H1 (cell line): ENCODE results near the gene SHANK1. TPM values are rescaled to one million over a fixed set of nuclear protein-coding genes. Genes with fewer than 3 reads are reported as not detected.

ENCODE experiments used
- CTCF ChIA-PET: fragments of 300-600 bp; sonication (Branson Sonifier 250); formaldehyde crosslinking; loops from one replicate; lab custom pipeline; 2021; ENCODE audit not compliant: partially characterized antibody; lab: Charles Lee
- POLR2A ChIA-PET: fragments of 300-600 bp; sonication (Branson Sonifier 250); formaldehyde crosslinking; loops from one replicate; lab custom pipeline; 2021; ENCODE audit warnings: inconsistent platforms; ENCODE audit not compliant: partially characterized antibody; lab: Charles Lee
- DNase-seq, 2 experiments: peaks; one replicate each; pipeline versions ENCODE4 v3.0.0 to v3.0.0-alpha.2; 2010 to 2022; ENCODE audit warnings: low spot score in 2 of 2, low read depth in 1 of 2, mixed read lengths in 1 of 2
- FAIRE-seq: peaks from 2 replicates; lab custom pipeline; 2011; peaks lifted over from hg19 to GRCh38; lab: Jason Lieb, UNC
- H2AFZ ChIP-seq: 2 replicates; pipeline ENCODE4 v1.8.1; 2012; ENCODE audit warnings: low read length, inconsistent platforms
- H2AK5ac ChIP-seq: 2 replicates; pipeline ENCODE4 v1.6.1; 2013; ENCODE audit warnings: low read depth, low read length
- H2BK120ac ChIP-seq: replicated peaks from 2 replicates; pipeline ENCODE3; 2013; ENCODE audit warnings: low read depth, low read length, inconsistent platforms
- H2BK12ac ChIP-seq: 2 replicates; pipeline ENCODE4 v1.6.1; 2013; ENCODE audit warnings: low read depth, low read length
- H2BK15ac ChIP-seq: 2 replicates; pipeline ENCODE4 v1.6.1; 2013; ENCODE audit warnings: low read length
- H2BK20ac ChIP-seq: 2 replicates; pipeline ENCODE4 v1.6.1; 2013; ENCODE audit warnings: low read length
- H2BK5ac ChIP-seq: 2 replicates; pipeline ENCODE4 v1.6.1; 2013; ENCODE audit warnings: low read depth, low read length
- H3K14ac ChIP-seq: 2 replicates; pipeline ENCODE4 v1.6.1; 2013; ENCODE audit warnings: inconsistent platforms; ENCODE audit not compliant: insufficient read length
- H3K18ac ChIP-seq: 2 replicates; pipeline ENCODE4 v1.6.1; 2013; ENCODE audit warnings: low read length; ENCODE audit errors: extremely low read depth
- H3K23ac ChIP-seq: 2 replicates; pipeline ENCODE4 v1.6.1; 2013; ENCODE audit warnings: inconsistent platforms; ENCODE audit not compliant: insufficient read length
- H3K23me2 ChIP-seq: 2 replicates; pipeline ENCODE4 v1.6.1; 2013; ENCODE audit warnings: low read depth, low read length
- H3K27ac ChIP-seq: 2 replicates; pipeline ENCODE4 v1.6.1; 2011; ENCODE audit warnings: low read depth, low read length, inconsistent platforms
- H3K27me3 ChIP-seq, 4 experiments: replicated peaks in 1 of 4; 1 replicate in 1 of 4; 2 replicates in 3 of 4; pipeline versions ENCODE4 v1.6.1 to v1.8.1; 2011 to 2013; ENCODE audit warnings: low read length in 3 of 4, mild to moderate bottlenecking in 3 of 4, inconsistent platforms in 2 of 4, mixed read lengths in 2 of 4, moderate library complexity in 1 of 4; ENCODE audit not compliant: control insufficient read depth in 3 of 4, insufficient read depth in 3 of 4; ENCODE audit errors: extremely low read depth in 1 of 4
- H3K36me3 ChIP-seq, 4 experiments: 2 replicates each; pipeline versions ENCODE4 v1.6.1 to v1.8.1; 2011 to 2013; ENCODE audit warnings: mild to moderate bottlenecking in 4 of 4, low read length in 3 of 4, moderate library complexity in 2 of 4, control low read depth in 1 of 4, inconsistent platforms in 1 of 4; ENCODE audit not compliant: insufficient read depth in 4 of 4, control insufficient read depth in 2 of 4
- H3K4ac ChIP-seq: replicated peaks from 2 replicates; pipeline ENCODE3; 2013; ENCODE audit warnings: low read length, low read depth, mixed read lengths, inconsistent platforms; ENCODE audit not compliant: insufficient read length
- H3K4me1 ChIP-seq, 4 experiments: replicated peaks in 1 of 4; 1 replicate in 1 of 4; 2 replicates in 3 of 4; pipeline versions ENCODE4 v1.6.1 to v1.8.1; 2011 to 2013; ENCODE audit warnings: low read length in 3 of 4, inconsistent platforms in 2 of 4, mixed read lengths in 1 of 4; ENCODE audit not compliant: insufficient read depth in 4 of 4, control insufficient read depth in 3 of 4
- H3K4me2 ChIP-seq, 2 experiments: 2 replicates each; pipeline versions ENCODE4 v1.6.1 to v1.8.1; 2011 to 2013; ENCODE audit warnings: low read depth in 2 of 2, low read length in 2 of 2, control low read depth in 1 of 2, inconsistent platforms in 1 of 2, mild to moderate bottlenecking in 1 of 2; ENCODE audit not compliant: insufficient read depth in 1 of 2
- H3K4me3 ChIP-seq, 4 experiments: fragments of 200-600, 300-600 bp in 1 of 4; sonication (generic), shearing (Covaris generic), sonication (Bioruptor Twin) in 1 of 4; 2 replicates each; pipeline versions ENCODE4 v1.5.1 to v1.8.1; 2011 to 2016; ENCODE audit warnings: low read length in 4 of 4, low read depth in 3 of 4, control low read depth in 2 of 4, inconsistent platforms in 2 of 4, mild to moderate bottlenecking in 2 of 4, mixed read lengths in 1 of 4, moderate library complexity in 1 of 4; ENCODE audit not compliant: insufficient read depth in 2 of 4; ENCODE audit errors: extremely low read depth in 1 of 4
- H3K56ac ChIP-seq: replicated peaks from 2 replicates; pipeline ENCODE3; 2013; ENCODE audit warnings: low read depth, mild to moderate bottlenecking, mixed read lengths, low read length, inconsistent platforms; ENCODE audit not compliant: insufficient read length
- H3K79me1 ChIP-seq: 2 replicates; pipeline ENCODE4 v1.6.1; 2013; ENCODE audit warnings: low read depth, low read length, control low read depth
- H3K79me2 ChIP-seq, 2 experiments: 2 replicates each; pipeline versions ENCODE4 v1.6.1 to v1.8.1; 2012 to 2013; ENCODE audit warnings: low read length in 2 of 2, mild to moderate bottlenecking in 2 of 2, inconsistent platforms in 1 of 2; ENCODE audit not compliant: insufficient read depth in 2 of 2, control insufficient read depth in 1 of 2
- H3K9ac ChIP-seq, 4 experiments: replicated peaks in 1 of 4; 1 replicate in 1 of 4; 2 replicates in 3 of 4; pipeline versions ENCODE4 v1.6.1 to v1.8.1; 2011 to 2013; ENCODE audit warnings: low read depth in 3 of 4, low read length in 3 of 4, control low read depth in 2 of 4, mild to moderate bottlenecking in 2 of 4, moderate library complexity in 2 of 4, inconsistent platforms in 1 of 4; ENCODE audit errors: extremely low read depth in 1 of 4
- H3K9me3 ChIP-seq, 2 experiments: 2 replicates each; pipeline versions ENCODE4 v1.6.1 to v1.8.1; 2012 to 2013; ENCODE audit warnings: mild to moderate bottlenecking in 2 of 2, moderate library complexity in 2 of 2, control low read depth in 1 of 2, inconsistent platforms in 1 of 2, low read depth in 1 of 2, low read length in 1 of 2, mixed read lengths in 1 of 2; ENCODE audit not compliant: insufficient read depth in 2 of 2
- H4K20me1 ChIP-seq, 2 experiments: replicated peaks in 1 of 2; 2 replicates each; pipeline versions ENCODE3 to v1.8.1; 2011 to 2013; ENCODE audit warnings: inconsistent platforms in 2 of 2, low read length in 2 of 2, mild to moderate bottlenecking in 1 of 2; ENCODE audit not compliant: insufficient read depth in 2 of 2, control insufficient read depth in 1 of 2
- H4K5ac ChIP-seq: 2 replicates; pipeline ENCODE4 v1.6.1; 2013; ENCODE audit warnings: low read length, low read depth, mixed read lengths, inconsistent platforms; ENCODE audit not compliant: insufficient read length
- H4K8ac ChIP-seq: 2 replicates; pipeline ENCODE4 v1.8.0; 2013; ENCODE audit warnings: mild to moderate bottlenecking, moderate library complexity, low read length, inconsistent platforms; ENCODE audit not compliant: insufficient read depth; ENCODE audit errors: extremely low read depth
- H4K91ac ChIP-seq: replicated peaks from 2 replicates; pipeline ENCODE3; 2013; ENCODE audit warnings: low read length, mixed read lengths, inconsistent platforms; ENCODE audit not compliant: insufficient read length
- BCL11A ChIP-seq, 2 experiments: IDR thresholded peaks; one replicate each; pipeline ENCODE4 v1.6.1; 2011; ENCODE audit warnings: low read depth in 2 of 2, low read length in 2 of 2, mild to moderate bottlenecking in 2 of 2
- CEBPB ChIP-seq: IDR thresholded peaks from 2 replicates; pipeline ENCODE4 v1.6.1; 2012; ENCODE audit warnings: low read depth, low read length
- CHD1 ChIP-seq: IDR thresholded peaks from 2 replicates; pipeline ENCODE4 v1.6.1; 2012; ENCODE audit warnings: low read depth, low read length, improper control_type of control experiment
- E2F6 ChIP-seq: IDR thresholded peaks from 2 replicates; pipeline ENCODE4 v1.6.1; 2012; ENCODE audit warnings: inconsistent platforms
- EP300 ChIP-seq, 2 experiments: IDR thresholded peaks; 1 replicate in 1 of 2; 2 replicates in 1 of 2; pipeline ENCODE4 v1.6.1; 2011 to 2012; ENCODE audit warnings: low read depth in 2 of 2, low read length in 2 of 2, mild to moderate bottlenecking in 2 of 2, borderline replicate concordance in 1 of 2, inconsistent platforms in 1 of 2, moderate library complexity in 1 of 2
- KDM1A ChIP-seq: fragments of 200-600, 300-600 bp; sonication (generic); IDR thresholded peaks from 2 replicates; pipeline ENCODE4 v1.7.1; 2016; ENCODE audit warnings: mild to moderate bottlenecking, low read length, borderline replicate concordance
- SAP30 ChIP-seq: fragments of 300-600 bp; sonication (generic); IDR thresholded peaks from 2 replicates; pipeline ENCODE4 v1.7.1; 2012; ENCODE audit warnings: low read length, moderate library complexity, mild to moderate bottlenecking, inconsistent platforms; ENCODE audit not compliant: insufficient read depth, insufficient replicate concordance
- YY1 ChIP-seq: IDR thresholded peaks from 2 replicates; pipeline ENCODE4 v1.6.1; 2011; ENCODE audit warnings: low read depth, mild to moderate bottlenecking, low read length
- WGBS, 2 experiments: shearing (Covaris generic) in 1 of 2; methylation state at CpG; one replicate each; pipeline versions ENCODE4 v1.1.6 to v1.1.7; 2013 to 2015; ENCODE audit warnings: low lambda C conversion rate in 2 of 2, mixed read lengths in 2 of 2, inconsistent platforms in 1 of 2, low coverage in 1 of 2, missing lambda C conversion rate in 1 of 2; ENCODE audit not compliant: insufficient replicate concordance in 2 of 2, insufficient coverage in 1 of 2, insufficient read length in 1 of 2; ENCODE audit errors: extremely low coverage in 1 of 2, missing lambda C conversion rate in 1 of 2; 5-methylcytosine and 5-hydroxymethylcytosine counted together
- polyA plus RNA-seq, 7 experiments: library from polyadenylated mRNA; depleted of rRNA in 3 of 7; stranded (reverse) in 5 of 7; unstranded in 2 of 7; fragments of >200 nt in 5 of 7; fragments of 200-250 nt in 2 of 7; gene quantifications; 1 replicate in 5 of 7; 2 replicates in 1 of 7; 4 replicates in 1 of 7; pipeline versions ENCODE4 v1.2.1 to v1.2.3, GENCODE V29; 2011 to 2013; ENCODE audit warnings: missing spikeins in 2 of 7, mixed read lengths in 2 of 7
- total RNA-seq: library from RNA; stranded (reverse); fragmentation: NEBNext Ultra II Directional; extraction: Animal tissue kit (Norgen Biotek cat#: 25700); gene quantifications from 2 replicates; pipeline ENCODE4 v1.2.1, GENCODE V29; 2021

Gene SHANK1
- total and polyA plus RNA-seq, 2 of the 8 experiments (the other 6 are each of a cell fraction or from before 2014, with no cell fraction given), result 1.1 to 3.7 TPM

- no peak overlapping the region for H3K4ac ChIP-seq
- no peak overlapping the region for H3K4me2 ChIP-seq
- no peak overlapping the region for H3K23ac ChIP-seq
- H3K9ac ChIP-seq, result no peak overlapping the region
- peaks cover 12 to 72% (median 63%) of the 10 kb centered on the region in 4 experiments for H3K27me3 ChIP-seq
- H4K8ac ChIP-seq, result no peak overlapping the region
- H2AK5ac ChIP-seq, result no peak overlapping the region
- 93% methylated on average over 6 of the region's 19 CpGs; no CpG with 5 or more reads in 1 of the 2 experiments for WGBS, 2 experiments
- H3K79me1 ChIP-seq, result no peaks in the 10 kb centered on the region
- H3K4me3 ChIP-seq, result no peak overlapping the region
- ChIA-PET CTCF (interaction anchor here (1.0 kb wide), 1 partner anchor 151 kb away, joined by 3 read pairs; no protein-coding TSS in a partner anchor), POLR2A (interaction anchor here (1.0 kb wide), 1 partner anchor 106 kb away, joined by 4 read pairs; no protein-coding TSS in a partner anchor)
- no peak for DNase-seq
- H3K9me3 ChIP-seq, result no peaks in the 10 kb centered on the region
- peaks cover 5% of the 10 kb centered on the region; the same call in 1 of the 2 replicates for H3K23me2 ChIP-seq
- H2BK12ac ChIP-seq, result no peak overlapping the region
- H4K20me1 ChIP-seq, result peaks cover 0 to 11% of the 10 kb centered on the region in 2 experiments
- no peak overlapping the region for H2BK20ac ChIP-seq
- H2BK120ac ChIP-seq, result no peak overlapping the region
- H3K56ac ChIP-seq, result no peak overlapping the region
- no peak overlapping the region for H2BK5ac ChIP-seq
- peaks cover 0 to 18% (median 13%) of the 10 kb centered on the region in 4 experiments; a peak in 6 of 7 replicates for H3K4me1 ChIP-seq
- no peak overlapping the region for H3K27ac ChIP-seq
- H4K91ac ChIP-seq, result no peak overlapping the region
- no peak for TF ChIP-seq YY1
- no peak for TF ChIP-seq KDM1A
- no peak for TF ChIP-seq CHD1
- TF ChIP-seq SAP30, result no peak
- no peak for TF ChIP-seq BCL11A (IDR thresholded peaks at IDR 0.05; ENCODE audit: low read depth in 2 of 2, low read length in 2 of 2)
- no peak for TF ChIP-seq EP300 (IDR thresholded peaks at IDR 0.05; ENCODE audit: borderline replicate concordance in 1 of 2, low read depth in 2 of 2, low read length in 2 of 2)
- TF ChIP-seq E2F6, result no peak
- TF ChIP-seq CEBPB, result no peak
- no peaks in the 10 kb centered on the region for H3K36me3 ChIP-seq
- no peaks in the 10 kb centered on the region for H3K79me2 ChIP-seq
- FAIRE-seq, result no peak
- H4K5ac ChIP-seq, result no peak overlapping the region
- H3K14ac ChIP-seq, result no peak overlapping the region
- H2BK15ac ChIP-seq, result no peak overlapping the region
- no peak overlapping the region for H2AFZ ChIP-seq
- no peak overlapping the region for H3K18ac ChIP-seq
These were observed 30.8 kb downstream of the SHANK1 start for GRCh38 chr19:50688766-50689165.
